ENCODE results near the gene ADGRA1.

The ADGRA1 gene

DNA sequence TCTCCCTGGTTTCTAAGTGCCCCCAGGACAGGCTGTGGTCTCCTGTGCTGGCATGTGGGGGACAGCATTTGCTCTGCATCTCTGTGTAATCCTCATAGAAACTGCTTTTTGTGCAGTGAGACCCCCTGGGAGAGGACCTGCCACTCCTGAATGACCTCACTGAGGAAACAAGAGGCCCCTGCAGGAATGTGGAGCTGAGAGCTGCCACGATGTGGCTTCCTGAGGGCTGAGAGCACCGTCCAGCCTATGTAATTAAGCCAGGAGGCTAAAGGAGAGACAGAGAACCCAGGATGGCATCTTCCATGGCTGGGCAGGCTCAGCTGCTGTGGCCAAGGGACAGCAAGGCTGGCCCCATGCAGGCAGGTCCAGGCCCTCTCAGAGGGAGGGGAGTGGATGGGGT lies 32.3 kb upstream of the ADGRA1 start:
- no peak for DNase-seq (ENCODE audit: low spot score)

DNA sequence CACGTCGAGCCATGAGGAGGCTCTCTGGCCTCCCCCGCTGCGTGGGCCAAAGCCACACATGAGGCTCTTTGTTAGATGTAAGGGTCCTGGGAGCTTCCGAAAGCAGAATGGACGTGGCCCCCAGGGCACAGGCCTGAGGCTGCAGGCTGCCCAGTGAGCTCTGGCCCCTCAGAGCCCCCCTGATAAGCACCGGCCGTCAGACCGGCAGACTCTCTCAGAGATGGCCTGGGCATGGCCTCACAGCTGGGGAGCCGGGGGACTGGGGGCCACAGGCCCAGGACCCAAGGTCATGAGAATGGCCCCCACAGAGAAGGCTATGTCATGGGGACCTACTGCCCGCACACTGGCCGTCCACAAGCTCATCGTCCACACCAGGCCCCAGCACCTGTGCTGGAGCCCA lies 31.7 kb upstream of the ADGRA1 start:
- no peak for DNase-seq (ENCODE audit: low spot score)

DNA sequence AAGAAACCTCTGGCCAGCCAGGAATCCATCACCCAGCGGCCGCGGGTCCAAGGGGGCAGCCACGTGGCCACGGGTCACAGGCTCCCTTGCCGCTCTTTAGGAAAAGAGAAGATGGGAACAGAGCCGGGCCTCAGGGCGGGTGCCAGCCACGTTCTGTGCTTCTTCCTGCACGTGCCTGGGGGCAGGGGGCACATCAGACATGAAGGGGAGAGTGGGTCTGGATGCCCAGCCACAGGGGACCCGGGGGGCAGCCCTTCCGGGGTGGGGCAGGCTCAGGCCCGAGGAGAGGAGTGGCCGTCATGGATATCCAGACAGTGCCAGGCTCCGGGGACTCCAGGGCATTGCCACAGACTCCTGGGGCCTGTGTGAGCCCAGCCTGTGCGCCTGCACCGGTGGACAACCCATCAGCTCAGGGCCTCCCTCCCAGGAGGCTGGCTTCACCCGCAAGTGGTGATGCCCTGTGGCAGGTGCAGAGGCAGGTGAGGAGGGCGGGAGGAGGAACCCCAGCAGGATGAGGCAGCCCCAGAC lies 31.0 kb upstream of the ADGRA1 start:
- DNase-seq (ENCODE audit: low spot score): no peak

GRCh38 chr10:133058331-133059092 lies 29.2 kb upstream of the ADGRA1 start:
- DNase-seq (ENCODE audit: low spot score): no peak

DNA sequence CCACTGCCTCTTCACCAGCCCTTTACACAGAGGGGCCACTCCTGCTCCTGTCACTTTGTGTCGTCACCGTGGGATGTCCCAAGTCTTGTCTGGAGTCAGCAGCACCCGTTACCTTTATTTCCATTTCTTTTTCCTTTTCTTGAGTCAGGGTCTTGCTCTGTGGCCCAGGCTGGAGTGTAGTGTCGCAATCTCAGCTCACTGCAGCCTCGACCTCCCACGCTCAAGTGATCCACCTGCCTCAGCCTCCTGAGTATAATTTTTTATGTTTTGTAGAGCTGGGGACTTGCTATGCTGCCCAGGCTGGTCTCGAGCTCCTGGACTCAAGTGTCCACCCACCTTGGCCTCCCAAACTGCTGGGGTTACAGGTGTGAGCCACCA lies 28.6 kb upstream of the ADGRA1 start:
- DNase-seq (ENCODE audit: low spot score): no peak

- no peak for DNase-seq (ENCODE audit: low spot score)
Measured at GRCh38 chr10:133059571-133059970, 28.2 kb upstream of the ADGRA1 start.

- DNase-seq (ENCODE audit: low spot score): no peak
Measured at GRCh38 chr10:133060022-133060421, 27.7 kb upstream of the ADGRA1 start.

DNA sequence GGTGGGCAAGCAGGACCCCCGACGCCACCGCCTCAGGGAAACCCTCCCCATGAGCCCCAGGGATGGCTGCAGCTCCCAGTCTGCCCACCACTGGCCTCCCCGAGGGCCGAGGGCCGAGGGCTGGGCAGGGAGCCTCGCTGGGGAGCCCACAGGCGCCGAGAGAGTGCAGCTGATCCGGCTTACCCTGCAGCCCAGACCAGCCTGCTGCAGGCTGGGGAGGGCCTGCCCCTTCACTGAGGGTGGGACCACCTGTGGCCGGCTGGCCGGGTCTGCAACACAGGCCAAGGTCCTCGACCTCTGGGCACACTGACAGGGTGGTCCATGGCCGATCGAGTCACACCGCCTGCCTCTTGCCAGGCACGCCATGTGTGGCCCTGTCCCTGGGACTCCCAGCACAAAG lies 27.3 kb upstream of the ADGRA1 start:
- DNase-seq (ENCODE audit: low spot score): no peak

- DNase-seq (ENCODE audit: low spot score): no peak
Measured at GRCh38 chr10:133060881-133061280, 26.8 kb upstream of the ADGRA1 start.

DNA sequence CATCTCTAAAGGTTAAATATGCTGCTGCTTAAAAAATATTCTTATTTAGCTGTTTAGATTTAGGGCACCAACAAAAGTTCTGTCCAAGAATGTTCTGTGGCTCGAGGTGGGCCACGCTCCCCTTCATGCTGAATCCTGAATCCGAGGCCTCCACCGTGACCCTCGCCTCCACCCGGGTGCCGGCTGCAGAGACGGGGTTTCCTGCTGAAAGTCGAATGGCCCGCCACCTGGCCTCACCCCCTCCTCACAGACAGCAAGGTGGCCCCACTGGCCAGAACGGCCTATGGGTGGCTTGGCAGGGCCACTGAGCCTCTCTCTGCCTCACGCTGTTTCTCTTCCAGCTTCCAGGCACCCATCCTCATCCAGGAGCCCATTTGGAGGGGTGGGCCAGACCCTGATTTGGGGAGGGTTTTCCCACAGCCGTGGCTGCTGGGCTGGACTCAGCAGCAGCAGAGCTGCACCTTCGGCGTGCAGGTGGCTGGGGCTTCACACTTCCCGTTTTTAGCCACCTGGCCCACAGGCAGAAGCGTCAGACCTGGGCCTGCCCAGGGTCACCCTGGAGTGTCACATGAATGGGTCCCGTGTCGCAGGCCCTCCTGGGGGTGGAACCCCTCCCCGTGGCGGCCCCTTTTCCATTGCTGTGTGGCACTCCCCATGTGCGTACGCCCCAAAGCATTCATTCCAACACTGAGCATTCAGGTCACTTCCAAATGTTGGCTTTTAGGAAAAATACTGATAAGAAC lies 26.3 kb upstream of the ADGRA1 start:
- DNase-seq (ENCODE audit: low spot score): no peak

- DNase-seq (ENCODE audit: low spot score): no peak
Measured at GRCh38 chr10:133062085-133062484, 25.6 kb upstream of the ADGRA1 start.

- no peak for DNase-seq (ENCODE audit: low spot score)
Measured at GRCh38 chr10:133062635-133063034, 25.1 kb upstream of the ADGRA1 start.

- no peak for DNase-seq (ENCODE audit: low spot score)
Measured at GRCh38 chr10:133067149-133068105, 20.3 kb upstream of the ADGRA1 start.

DNA sequence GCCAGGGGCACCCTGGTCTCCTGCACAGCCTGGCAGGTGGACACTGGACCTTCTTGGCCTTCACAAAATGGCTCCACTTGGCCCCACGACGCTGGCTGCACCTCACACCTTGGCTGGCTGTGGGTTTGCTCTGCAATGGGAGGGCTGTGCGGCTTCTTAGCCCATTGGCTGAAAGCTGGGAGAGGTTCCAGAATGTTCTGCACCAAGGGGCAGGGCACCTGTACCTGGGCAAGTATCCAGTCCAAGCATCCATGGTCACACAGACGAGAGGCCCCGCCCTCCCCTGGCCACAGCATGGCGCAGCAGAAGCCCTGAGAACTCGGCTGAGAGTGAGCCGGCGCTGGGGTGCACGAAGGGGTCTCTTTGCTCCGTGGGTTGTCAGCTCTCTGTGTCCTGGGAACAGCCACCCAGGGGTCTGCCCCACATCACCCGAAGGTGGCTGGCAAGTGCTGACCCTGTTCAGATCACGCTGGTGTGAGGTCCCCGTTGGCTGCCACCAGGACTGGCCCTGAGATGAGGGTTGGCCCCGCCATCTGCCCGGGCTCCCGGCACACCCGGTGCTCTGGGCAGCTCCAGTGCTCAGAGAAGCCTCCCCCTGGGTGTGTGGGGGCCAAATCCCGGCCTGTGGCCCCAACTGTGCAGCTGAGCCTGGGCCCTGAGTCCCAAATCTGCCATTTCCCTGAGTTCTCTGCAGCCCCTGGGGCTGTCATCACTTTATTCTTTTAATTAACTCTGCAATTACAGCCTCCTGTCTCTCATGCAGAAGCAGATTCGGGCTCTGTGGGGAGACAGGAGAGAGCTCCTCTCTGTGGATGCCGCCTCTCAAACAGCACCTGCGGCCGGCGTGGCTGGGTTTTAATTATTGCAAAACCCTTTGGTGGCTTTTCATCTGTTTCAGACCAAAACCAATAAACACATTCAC lies 19.4 kb upstream of the ADGRA1 start:
- DNase-seq (ENCODE audit: low spot score): no peak

DNA sequence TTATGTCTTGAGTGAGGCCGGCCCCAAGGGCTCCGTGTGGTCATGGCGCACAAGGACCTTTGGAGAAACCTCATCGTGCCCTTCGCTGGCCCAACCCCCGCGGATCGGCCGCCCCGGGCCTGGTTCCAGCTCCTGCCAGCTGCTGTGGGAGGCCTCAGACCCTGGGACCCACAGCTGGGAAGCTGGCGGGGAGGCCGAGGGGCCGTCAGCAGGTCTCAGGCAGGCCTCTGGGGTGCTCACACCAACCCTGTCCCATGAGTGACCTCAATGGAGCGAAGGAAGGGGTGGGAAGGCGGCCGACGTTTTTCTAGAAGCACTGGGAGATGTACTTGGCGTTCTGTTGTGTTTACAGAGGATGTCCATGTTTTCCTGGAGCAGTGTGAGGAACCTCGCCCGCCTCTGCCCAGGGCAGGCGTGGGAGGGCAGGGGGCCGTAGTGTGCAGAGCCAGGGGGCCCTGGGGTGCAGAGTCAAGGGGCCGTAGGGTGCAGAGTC lies 18.6 kb upstream of the ADGRA1 start:
- DNase-seq (ENCODE audit: low spot score): no peak

DNA sequence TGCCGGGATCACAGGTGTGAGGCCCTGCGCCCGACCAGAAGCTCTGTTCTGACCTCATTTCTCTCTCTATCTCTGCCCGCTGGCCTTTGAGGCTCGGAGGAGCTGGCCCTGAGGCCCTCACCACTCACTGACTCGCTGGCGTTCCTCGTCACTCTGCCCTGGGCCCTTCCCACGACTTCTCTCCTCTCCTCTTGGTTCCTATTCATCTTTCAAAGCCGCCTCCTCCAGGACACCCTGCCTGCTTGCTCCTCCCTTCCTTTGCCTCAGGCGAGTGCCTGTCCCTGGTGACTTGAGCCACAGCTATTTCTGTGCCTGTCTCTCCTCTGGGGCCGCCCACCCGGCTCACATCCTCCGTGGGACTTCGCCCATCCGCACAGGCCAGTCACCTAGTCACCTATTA lies 17.3 kb upstream of the ADGRA1 start:
- no peak for DNase-seq (ENCODE audit: low spot score)

DNA sequence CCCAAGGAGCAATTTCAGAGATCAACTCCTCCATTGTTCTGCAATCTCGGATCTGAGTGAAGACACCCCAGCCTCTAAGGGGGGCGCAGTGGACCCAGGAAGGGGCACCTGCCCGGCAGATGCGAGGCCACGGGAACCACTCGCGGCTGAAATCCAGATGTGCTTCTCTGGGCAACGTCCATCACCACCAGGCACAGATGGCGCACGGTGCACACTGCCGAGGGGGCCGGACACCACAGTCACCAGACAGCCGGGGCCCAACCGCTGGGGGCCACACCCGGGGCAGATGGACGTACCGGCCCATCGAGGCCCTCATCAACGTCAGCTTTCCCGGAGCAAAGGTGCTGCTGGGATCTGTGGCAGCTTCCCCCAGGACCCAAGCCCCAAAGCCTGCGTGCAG lies 16.9 kb upstream of the ADGRA1 start:
- DNase-seq (ENCODE audit: low spot score): no peak

DNA sequence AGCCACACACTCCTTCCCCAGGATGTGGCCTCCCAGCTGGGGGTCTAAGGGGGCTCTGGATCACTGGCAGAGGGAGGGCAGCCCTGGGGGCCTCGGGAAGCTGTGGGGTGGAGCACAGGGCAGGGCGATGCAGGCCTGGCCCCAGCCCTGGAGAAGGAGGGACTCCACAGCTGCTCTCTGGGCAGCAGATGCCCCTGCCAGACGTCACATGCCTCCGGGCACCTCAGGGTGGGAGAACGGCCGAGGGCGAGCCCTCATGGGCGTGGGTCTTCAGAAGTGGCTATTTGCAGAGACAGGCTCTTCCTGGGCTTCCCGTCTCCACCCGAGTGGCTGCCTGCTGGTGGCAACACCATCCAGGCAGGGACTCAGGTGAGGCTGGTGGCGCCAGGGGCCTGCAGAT lies 16.0 kb upstream of the ADGRA1 start:
- no peak for DNase-seq (ENCODE audit: low spot score)

DNA sequence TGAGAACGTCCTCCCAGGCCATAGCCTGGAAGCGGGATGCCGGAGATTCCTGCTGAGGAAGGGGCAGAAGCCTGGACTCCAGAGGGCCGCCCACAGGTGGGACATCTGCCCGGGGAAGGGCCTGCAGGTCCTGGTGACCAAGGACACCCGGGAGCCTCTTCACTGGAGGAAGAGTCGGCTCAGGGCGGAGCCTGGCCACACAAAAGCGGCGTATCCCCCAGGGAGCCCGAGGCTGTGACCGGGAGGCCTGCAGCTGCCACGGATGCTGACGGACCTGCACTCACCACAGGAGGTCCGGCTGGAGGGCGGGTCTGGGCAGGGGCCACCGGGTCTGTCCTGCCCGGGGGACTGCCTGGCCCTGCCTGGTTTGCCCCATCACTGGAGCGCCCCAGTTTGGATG lies 15.5 kb upstream of the ADGRA1 start:
- DNase-seq (ENCODE audit: low spot score): peak; percentile 39

GRCh38 chr10:133072720-133073390 lies 14.9 kb upstream of the ADGRA1 start:
- no peak for DNase-seq (ENCODE audit: low spot score)

All from SK-N-DZ (cell line).